Nasal cavity respiratory epithelium epithelial cell of viscerocranial mucosa (primary cell): Measurements from ENCODE around the gene MPST. TPM values are rescaled to one million over a fixed set of nuclear protein-coding genes. Genes with fewer than 3 reads are reported as not detected.

Source experiments
- total RNA-seq: library from RNA; depleted of rRNA; stranded (reverse); fragments of >200 nt; gene quantifications from 2 replicates; pipeline ENCODE4 v1.2.3, GENCODE V29; 2014

Gene MPST
- total RNA-seq, result 86.3 and 95.0 TPM in 2 replicates

GRCh38 chr22:37019309-37020191 lies at the start of gene MPST, which contains the start of gene TST:
Gene MPST, plus strand, starts transcription at chr22:37019742. Its CDS starts 95 bp downstream, at chr22:37019837.
Gene TST, minus strand, starts transcription at chr22:37019447. Its CDS starts 715 bp downstream, at chr22:37018732.

GRCh38 chr22:37051391-37052385 lies 32.1 kb downstream of the MPST start, which contains the start of gene KCTD17:
Gene KCTD17, plus strand, starts transcription at chr22:37051742. Its CDS starts 19 bp downstream, at chr22:37051761.

Other genes with a start within 250 kb of the MPST start
- 11.7 and 12.0 TPM in 2 replicates for gene IFT27, start 243.6 kb upstream of the MPST start, total RNA-seq
- gene PVALB, start 202.7 kb upstream of the MPST start, total RNA-seq, result not detected in 2 replicates
- not detected in 2 replicates for gene NCF4, start 158.7 kb upstream of the MPST start, total RNA-seq
- under 0.01 TPM in 2 replicates for gene CSF2RB, start 106.1 kb upstream of the MPST start, total RNA-seq
- 32.5 and 39.6 TPM in 2 replicates for gene TST, start 295 bp upstream of the MPST start, total RNA-seq
- 6.5 and 11.0 TPM in 2 replicates for gene KCTD17, start 32.0 kb downstream of the MPST start, total RNA-seq
- not detected in 2 replicates for gene TMPRSS6, start 90.0 kb downstream of the MPST start, total RNA-seq
- gene IL2RB, start 130.2 kb downstream of the MPST start, total RNA-seq, result 0.14 TPM in 1 of 2 replicates, not detected in the other
- 2.7 and 6.8 TPM in 2 replicates for gene C1QTNF6, start 168.5 kb downstream of the MPST start, total RNA-seq
- not detected in 2 replicates for gene SSTR3, start 192.7 kb downstream of the MPST start, total RNA-seq
- gene RAC2, start 224.5 kb downstream of the MPST start, total RNA-seq, result 6.5 and 18.8 TPM in 2 replicates